HG02759 (cell line): ENCODE data around the gene PLA2G12A.
"Not testable (repeated sequence)": the region's sequence is repeated elsewhere in the genome, so short reads cannot be mapped to it uniquely, and the experiment has no call there.

Source experiments
- ATAC-seq: cut with Tn5 transposase; IDR thresholded peaks from one replicate; pipeline ENCODE4 v1.9.1; 2021; ENCODE audit warnings: mild to moderate bottlenecking, moderate library complexity; ENCODE audit not compliant: unreplicated experiment

PLA2G12A gene

GRCh38 chr4:109682875-109683274, 47.0 kb downstream of the PLA2G12A start:
- no peak for ATAC-seq

- not testable (repeated sequence) for ATAC-seq
Observed at GRCh38 chr4:109678925-109679324, 50.9 kb downstream of the PLA2G12A start.

GRCh38 chr4:109678472-109678871, 51.4 kb downstream of the PLA2G12A start:
- ATAC-seq = not testable (repeated sequence)

GRCh38 chr4:109676886-109677285, 53.0 kb downstream of the PLA2G12A start:
- no peak for ATAC-seq

GRCh38 chr4:109675843-109676242, 54.0 kb downstream of the PLA2G12A start:
- no peak for ATAC-seq

GRCh38 chr4:109675181-109675580, 54.7 kb downstream of the PLA2G12A start:
- ATAC-seq = no peak

- no peak for ATAC-seq
Observed at GRCh38 chr4:109673303-109673702, 56.6 kb downstream of the PLA2G12A start.

- no peak for ATAC-seq
Observed at GRCh38 chr4:109672169-109672930, 57.5 kb downstream of the PLA2G12A start.

GRCh38 chr4:109671350-109671749, 58.5 kb downstream of the PLA2G12A start:
- ATAC-seq = no peak

GRCh38 chr4:109665783-109666485, 63.9 kb downstream of the PLA2G12A start:
- ATAC-seq = no peak

GRCh38 chr4:109662771-109663170, 67.1 kb downstream of the PLA2G12A start:
- ATAC-seq = no peak

GRCh38 chr4:109662116-109662515, 67.8 kb downstream of the PLA2G12A start:
- ATAC-seq = no peak
